Measurements from ENCODE around the gene THRA.
A peak's percentile ranks its signal among the peaks of the same experiment; 100 is the strongest.

THRA gene

GRCh38 chr17:40084477-40084876 is 21.7 kb downstream of the THRA start:
- no peak for DNase-seq (ENCODE audit: low spot score)

GRCh38 chr17:40086150-40087044 is 23.6 kb downstream of the THRA start:
- DNase-seq (ENCODE audit: low spot score): peak; percentile 75

DNA sequence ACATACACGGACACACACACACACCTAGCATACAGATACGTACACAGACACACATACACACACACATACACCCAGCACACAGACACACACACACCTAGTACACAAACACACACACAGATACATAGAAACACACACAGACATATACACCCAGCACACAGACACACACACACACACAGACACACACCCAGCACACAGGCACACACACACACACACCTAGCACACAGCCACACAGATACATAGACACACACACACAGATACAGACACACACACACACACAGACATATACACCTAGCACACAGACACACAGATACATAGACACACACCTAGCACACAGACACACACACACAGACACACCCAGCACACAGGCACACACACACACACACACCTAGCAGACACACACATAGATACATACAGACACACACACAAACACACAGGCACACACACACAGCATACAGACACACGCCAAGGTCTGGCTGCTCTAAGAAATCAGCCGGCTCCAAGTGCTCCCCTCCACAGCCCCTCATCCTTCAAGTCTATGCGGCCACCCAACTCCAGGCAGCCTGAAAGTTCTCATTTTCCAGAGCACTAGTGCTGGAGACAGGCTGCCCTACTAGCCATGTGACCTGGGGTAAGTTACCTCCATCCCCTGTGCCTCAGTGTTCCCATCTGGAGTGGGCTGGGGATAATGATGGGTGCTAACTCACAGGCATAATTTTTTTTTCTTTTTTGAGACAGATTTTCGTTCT is 24.5 kb downstream of the THRA start:
- no peak for DNase-seq (ENCODE audit: low spot score)

GRCh38 chr17:40087903-40088718 is 25.3 kb downstream of the THRA start:
- no peak for DNase-seq (ENCODE audit: low spot score)

GRCh38 chr17:40089077-40089895 is 26.5 kb downstream of the THRA start:
- DNase-seq (ENCODE audit: low spot score): no peak

DNA sequence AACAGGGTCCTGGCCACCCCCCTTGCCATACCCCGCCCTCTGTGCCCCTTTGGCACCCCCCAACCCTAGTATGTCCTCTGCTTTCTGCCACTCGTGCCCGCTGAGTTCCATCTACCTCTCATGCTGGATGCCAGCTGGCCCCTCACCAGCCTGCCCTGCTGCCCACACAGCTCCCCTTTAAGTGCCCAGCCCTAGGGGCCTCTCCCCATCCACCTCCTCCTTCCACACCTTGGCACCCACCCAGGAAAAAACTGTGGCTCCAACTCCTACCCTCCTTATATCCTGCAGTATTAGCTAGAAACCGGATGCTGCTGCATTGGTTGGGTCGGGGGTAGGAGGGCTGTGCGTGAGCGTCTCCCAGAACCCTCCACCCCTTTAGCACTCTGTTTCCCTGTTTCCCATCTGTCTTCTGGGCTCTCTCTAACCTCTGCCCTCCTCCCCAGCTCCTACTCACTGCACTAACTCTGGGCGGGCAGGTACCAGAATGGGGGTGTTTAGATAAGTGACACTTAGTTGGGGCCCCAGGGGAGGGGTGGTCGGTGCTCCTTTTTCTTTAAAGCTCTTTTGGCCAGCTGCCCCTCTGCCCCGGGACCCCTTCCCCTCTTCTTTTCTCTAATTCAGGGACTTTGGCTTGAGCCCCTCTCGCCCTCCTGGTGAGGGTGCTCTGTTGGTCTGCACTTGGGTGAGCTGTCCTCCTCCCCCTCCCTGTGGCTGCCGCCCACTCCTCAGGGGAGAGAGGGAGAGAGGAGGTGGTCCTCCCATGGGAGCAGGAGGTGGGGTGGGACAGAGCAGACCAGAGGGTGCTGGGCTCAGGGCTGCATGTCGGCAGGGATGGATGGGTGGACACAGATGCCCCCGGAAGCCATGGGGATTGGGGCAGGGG is 27.7 kb downstream of the THRA start:
- DNase-seq (ENCODE audit: low spot score): no peak

DNA sequence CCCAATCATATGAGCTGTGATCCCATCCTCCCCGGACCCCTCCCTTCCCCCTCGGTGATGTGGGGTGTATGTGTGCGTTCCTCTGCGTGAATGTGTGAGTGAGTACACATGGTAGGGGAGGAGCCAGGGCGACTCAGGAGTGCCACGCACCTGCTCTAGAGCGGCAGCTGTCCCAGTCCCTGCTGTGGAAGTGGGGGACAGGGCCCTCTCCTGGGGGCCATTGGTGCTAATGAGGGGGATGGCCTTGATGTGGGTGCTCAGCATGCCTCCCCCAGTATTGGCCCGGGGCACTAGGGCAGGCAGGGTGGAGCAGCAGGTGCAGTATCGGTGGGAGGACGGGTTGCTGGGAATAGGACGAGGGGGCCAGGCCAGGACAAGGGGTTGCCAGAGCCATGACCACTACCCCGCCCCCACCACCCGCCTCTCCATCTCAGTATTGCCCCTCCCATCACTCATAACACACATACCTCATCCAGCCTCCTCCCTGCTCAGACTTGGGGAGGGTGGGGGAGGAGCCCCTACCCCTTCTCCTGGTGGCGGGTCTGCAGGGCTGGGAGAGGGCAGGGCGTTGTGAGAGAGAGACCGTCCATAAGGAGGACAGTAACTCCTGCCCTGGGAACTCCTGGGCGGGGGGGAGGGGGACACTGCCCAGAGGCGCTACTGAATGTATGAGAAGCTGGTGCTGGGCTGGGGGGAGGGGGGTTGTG is 29.1 kb downstream of the THRA start:
- no peak for DNase-seq (ENCODE audit: low spot score)

GRCh38 chr17:40092581-40092980 is 29.8 kb downstream of the THRA start:
- DNase-seq (ENCODE audit: low spot score): peak; percentile 47

GRCh38 chr17:40093005-40093579 is 30.3 kb downstream of the THRA start:
- peak; percentile 22 for DNase-seq (ENCODE audit: low spot score)

GRCh38 chr17:40093580-40094201 is 30.9 kb downstream of the THRA start:
- peak; percentile 27 for DNase-seq (ENCODE audit: low spot score)

DNA sequence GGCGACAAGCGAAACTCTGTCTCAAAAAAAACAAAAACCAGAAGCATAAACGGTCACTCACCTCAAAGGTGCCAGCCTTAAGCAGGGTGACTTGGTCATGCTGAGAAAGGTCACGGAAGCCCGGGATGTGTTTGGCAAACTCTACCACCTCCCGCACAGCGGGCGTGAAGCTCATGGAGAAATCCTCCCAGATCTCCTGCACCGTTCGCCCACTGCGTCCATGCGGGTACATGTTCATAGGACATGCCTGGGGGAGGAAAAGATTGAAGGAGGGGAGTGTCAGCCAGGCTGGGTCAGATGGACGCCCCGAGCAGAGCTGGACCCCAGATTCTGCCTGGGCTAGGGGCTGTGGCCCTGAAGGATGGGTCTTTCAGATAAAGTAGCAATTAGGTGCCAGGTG is 32.1 kb downstream of the THRA start:
- DNase-seq (ENCODE audit: low spot score): no peak

DNA sequence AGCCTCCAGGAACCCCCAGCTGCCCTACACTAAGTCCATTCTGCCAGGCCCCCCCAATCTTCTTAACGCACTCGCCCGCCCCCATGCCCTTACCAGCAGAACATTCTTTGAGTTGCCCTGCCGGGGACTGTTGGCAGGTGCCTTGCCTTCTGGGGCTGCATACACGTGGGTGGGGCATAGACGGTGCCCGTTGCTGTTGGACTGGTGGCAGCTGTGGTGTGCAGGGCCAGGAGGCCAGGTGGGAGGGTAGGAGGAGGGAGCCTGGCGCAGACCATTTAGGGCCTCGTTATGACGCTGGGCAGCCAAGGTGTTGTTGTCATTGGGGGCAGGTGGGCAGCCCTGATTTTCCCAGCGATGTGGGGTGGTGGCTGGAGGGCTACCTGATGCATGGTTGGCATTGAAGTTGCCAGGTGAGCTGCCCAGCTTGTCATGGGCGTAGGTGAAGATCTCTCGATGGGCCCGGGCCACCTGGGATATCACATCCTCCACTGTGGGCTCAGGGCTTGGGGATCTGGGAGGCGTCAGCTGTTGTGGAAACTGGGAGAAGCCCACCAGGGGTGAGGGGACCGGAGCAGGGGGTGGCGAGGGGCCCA is 32.7 kb downstream of the THRA start:
- DNase-seq (ENCODE audit: low spot score): no peak

DNA sequence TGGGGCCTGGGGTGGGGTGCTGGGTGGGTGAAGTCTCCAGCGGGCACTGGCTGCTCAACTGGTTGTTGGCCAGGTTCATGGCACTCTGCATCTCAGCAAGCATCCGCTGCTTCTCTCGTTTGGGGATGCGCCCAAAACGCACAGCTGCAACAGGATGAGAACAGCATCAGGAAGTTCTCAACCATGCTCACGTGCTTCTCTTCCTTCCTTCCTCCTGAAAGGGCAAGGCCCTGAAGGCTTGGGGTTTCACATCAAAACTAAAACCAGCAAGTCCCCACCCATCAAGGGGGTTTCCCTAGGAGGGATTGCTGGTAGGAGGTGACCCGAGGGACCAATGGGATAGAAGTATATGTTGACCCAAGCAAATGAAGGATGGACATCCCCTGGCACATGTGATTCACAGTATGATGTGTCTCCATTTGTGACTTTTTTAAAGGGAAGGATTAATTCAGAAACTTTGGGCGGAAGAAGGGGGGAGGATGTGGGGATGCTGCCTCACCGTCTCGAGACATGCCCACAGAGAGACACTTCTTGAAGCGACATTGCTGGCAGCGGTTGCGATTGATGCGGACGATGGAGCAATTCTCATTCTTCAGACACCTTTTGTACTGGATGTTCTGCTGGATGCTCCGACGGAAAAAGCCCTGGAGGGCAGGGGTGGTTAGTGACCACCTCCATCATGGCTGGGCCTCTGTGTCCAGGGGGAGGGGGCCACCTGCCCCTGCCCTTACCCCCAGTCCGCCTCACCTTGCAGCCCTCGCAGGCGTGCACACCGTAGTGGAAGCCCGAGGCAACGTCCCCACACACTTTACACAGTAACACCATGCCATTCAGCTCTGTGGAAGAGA is 33.4 kb downstream of the THRA start:
- no peak for DNase-seq (ENCODE audit: low spot score)

DNA sequence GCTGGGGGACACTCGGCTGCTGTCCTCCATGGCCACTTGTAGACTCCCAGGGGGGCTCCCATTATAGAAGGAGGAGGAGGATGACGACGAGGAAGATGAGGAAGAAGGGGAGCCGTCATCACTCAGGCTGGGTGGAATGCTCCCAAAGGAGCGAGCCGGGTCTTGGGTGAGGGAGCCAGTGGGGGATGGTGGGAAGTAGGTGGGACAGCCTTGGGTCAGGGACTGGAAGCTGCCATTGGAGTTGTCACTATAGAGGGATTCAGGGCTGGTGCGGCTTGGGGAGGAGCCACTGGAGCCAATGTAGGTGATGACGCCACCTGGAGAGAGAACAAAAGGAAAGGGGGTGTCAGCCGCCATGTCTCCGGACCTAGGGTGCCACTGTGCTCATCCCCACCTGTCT is 34.3 kb downstream of the THRA start:
- DNase-seq (ENCODE audit: low spot score): no peak

DNA sequence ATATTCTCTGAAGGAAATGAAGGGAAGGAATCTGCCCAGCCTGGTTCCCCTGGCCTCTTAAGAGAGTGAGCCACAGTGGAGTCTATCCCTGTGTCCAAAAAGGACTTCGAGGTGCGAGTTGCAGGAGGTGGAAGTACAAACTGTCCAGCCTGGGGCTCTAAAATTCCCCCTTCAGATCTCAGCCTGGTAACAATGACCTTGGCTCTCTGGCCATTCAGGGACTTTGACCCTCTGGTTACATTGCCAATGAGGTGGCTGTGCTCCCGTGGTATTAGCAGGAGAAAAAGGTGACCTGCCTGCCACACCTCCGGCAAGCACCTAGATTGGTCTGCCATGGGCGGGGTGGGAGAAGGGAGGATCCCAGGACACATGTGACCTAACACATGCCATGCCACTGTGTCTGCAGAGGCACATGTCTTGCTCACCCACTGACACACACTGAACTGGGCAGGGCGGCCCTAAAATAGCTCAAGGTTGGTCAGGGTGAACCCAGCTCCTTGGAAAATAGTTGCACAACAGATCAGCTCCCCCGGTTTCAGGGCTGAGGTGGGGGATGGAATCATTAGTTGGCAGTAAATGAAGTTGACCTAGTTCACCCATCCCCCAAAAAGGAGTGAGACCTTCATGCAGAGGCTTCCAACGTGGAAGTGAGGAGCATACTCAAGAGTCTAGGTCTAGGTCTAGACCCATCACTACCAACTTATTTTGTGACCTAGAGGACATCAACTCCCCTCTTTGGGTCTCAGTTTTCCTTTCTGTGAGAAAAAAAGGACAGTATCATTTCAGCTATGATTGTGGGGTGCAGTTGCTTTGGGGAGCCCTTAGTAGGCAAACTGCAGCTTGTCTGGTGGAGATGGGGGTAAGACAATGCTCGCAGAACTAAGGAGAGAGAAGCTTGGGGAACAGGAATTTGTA is 35.4 kb downstream of the THRA start:
- DNase-seq (ENCODE audit: low spot score): peak; percentile 57

DNA sequence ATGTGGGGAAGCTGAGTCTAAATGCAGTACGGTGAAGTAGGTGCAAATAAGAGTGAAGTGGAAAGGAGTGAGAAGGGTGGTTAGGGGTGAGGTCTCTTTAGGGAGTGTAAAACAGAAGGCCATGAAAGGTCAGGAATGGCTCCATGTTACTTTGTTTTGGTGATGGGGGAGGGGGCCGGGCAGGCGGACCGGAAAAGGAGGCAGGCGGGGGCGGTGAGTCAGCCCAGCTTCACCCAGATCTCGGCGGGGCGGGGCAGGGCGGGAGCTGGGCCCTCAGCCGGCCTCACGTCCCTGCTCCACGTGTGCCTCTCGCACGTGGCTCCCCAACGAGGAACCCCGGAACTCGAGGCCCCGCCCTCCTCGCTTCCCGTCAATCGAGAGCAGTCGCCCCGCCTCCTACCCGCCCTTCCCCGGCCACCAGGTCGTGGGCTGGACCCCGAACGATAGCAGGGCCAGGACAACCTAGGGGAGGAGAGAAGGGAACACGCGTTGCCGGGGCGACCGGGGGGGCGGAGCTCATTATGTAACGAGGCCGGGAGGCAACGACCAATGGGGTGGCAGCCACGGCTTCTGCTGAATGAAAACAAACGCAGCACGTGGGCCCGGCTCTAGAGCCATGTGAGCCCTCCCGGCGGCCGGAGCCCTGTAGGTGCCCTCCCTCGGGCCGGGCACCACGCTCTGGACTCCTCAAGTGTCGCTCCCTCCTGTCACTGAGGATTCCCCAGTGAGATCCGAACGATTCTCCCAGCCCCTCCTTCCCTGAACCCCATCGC is 36.3 kb downstream of the THRA start:
- DNase-seq (ENCODE audit: low spot score): peak; percentile 95

All from AG20443 (cell line).